Activated B cell treated with CpG ODN at 0.5 μM for 24 hours (primary cell): ENCODE results near the gene SLC6A6. TPM values are rescaled to one million over a fixed set of nuclear protein-coding genes. Genes with fewer than 3 reads are reported as not detected.

Experiments used
- ATAC-seq: fragments of 200-7000 bp; cut with Tn5 transposase; one replicate; pipeline ENCODE4 v1.10.0; 2021; ENCODE audit warnings: low read depth, mild to moderate bottlenecking, moderate library complexity
- CTCF ChIA-PET: fragments of 350-600 bp; sonication (Branson Sonifier 250); formaldehyde crosslinking; loops from one replicate; lab custom pipeline; 2021; ENCODE audit warnings: antibody characterized with exemption; lab: Charles Lee
- POLR2A ChIA-PET: fragments of 350-600 bp; sonication (Branson Sonifier 250); formaldehyde crosslinking; loops from one replicate; lab custom pipeline; 2021; ENCODE audit warnings: antibody characterized with exemption; lab: Charles Lee
- DNase-seq: peaks from one replicate; pipeline ENCODE4 v3.0.0; 2022
- H3K27ac Mint-ChIP-seq: one replicate; pipeline ENCODE4 v1.8.0; 2020; ENCODE audit warnings: mixed read lengths
- H3K27me3 Mint-ChIP-seq: one replicate; pipeline ENCODE4 v1.8.0; 2021; ENCODE audit warnings: mixed read lengths
- H3K36me3 Mint-ChIP-seq: one replicate; pipeline ENCODE4 v1.8.0; 2021; ENCODE audit warnings: low read depth, mixed read lengths
- H3K4me1 Mint-ChIP-seq: one replicate; pipeline ENCODE4 v1.8.0; 2021; ENCODE audit warnings: mixed read lengths
- H3K4me3 Mint-ChIP-seq: one replicate; pipeline ENCODE4 v1.8.0; 2020; ENCODE audit warnings: mild to moderate bottlenecking, mixed read lengths
- H3K9me3 Mint-ChIP-seq: one replicate; pipeline ENCODE4 v1.8.0; 2020; ENCODE audit warnings: mixed read lengths
- CTCF ChIP-seq: fragments of 200-600 bp; IDR thresholded peaks from one replicate; pipeline ENCODE4 v1.8.0; 2022; ENCODE audit warnings: antibody characterized with exemption, mild to moderate bottlenecking
- intact Hi-C: fragments of 100-400 bp; cut with micrococcal nuclease; formaldehyde crosslinking; loops from one replicate; pipeline ENCODE4 v1.15.1; 2024
- total RNA-seq: library from RNA; stranded (reverse); gene quantifications from 2 replicates; pipeline ENCODE4 v1.2.3, GENCODE V29; 2022

The SLC6A6 gene
- total RNA-seq, 1 donor from 2014 or later, result 67.3 TPM

GRCh38 chr3:14404186-14404585 is 1.8 kb downstream of the SLC6A6 start:
- POLR2A ChIA-PET, result interaction anchor here (1.2 to 16.3 kb wide), 2 partner anchors 24 to 225 kb away, joined by 3 to 377 read pairs; partner anchors contain the start of gene LSM3
- peak overlapping the region; percentile 94 for H3K4me3 Mint-ChIP-seq
- peaks cover 30% of the 10 kb centered on the region for H3K36me3 Mint-ChIP-seq
- peaks cover 65% of the 10 kb centered on the region for H3K4me1 Mint-ChIP-seq
- CTCF ChIA-PET, result interaction anchor here (0.8 to 3.0 kb wide), 5 partner anchors 17 to 57 kb away, joined by 3 to 22 read pairs (median 4); no protein-coding TSS in a partner anchor
- no peaks in the 10 kb centered on the region for H3K27me3 Mint-ChIP-seq
- no peak for TF ChIP-seq CTCF
- ATAC-seq, result no peak
- DNase-seq, result no peak
- intact Hi-C loops, result loop anchor here (5.0 kb wide), 1 partner anchor 507 kb away; no protein-coding TSS in a partner anchor
- no peaks in the 10 kb centered on the region for H3K9me3 Mint-ChIP-seq
- H3K27ac Mint-ChIP-seq, result peak overlapping the region; percentile 59

- Mint-ChIP-seq H3K4me3 (peak overlapping the region; percentile 94), H3K27me3 (no peaks in the 10 kb centered on the region), H3K27ac (peak overlapping the region; percentile 56), H3K4me1 (peaks cover 70% of the 10 kb centered on the region), H3K36me3 (peaks cover 32% of the 10 kb centered on the region), H3K9me3 (no peaks in the 10 kb centered on the region)
- intact Hi-C loops, result loop anchor here (5.0 kb wide), 1 partner anchor 507 kb away; no protein-coding TSS in a partner anchor
- CTCF ChIA-PET, result interaction anchor here (0.8 to 2.1 kb wide), 3 partner anchors 19 to 27 kb away, joined by 3 to 5 read pairs (median 4); no protein-coding TSS in a partner anchor
- POLR2A ChIA-PET, result interaction anchor here (1.2 to 16.3 kb wide), 2 partner anchors 23 to 226 kb away, joined by 3 to 377 read pairs; partner anchors contain the start of gene LSM3
- no peak for TF ChIP-seq CTCF
- no peak for ATAC-seq
- DNase-seq, result no peak
These were observed 2.4 kb downstream of the SLC6A6 start for GRCh38 chr3:14404631-14405359.

- H3K9me3 Mint-ChIP-seq, result no peaks in the 10 kb centered on the region
- no peak for ATAC-seq
- intact Hi-C loops, result no loop called here
- H3K4me3 Mint-ChIP-seq, result peak overlapping the region; percentile 94
- POLR2A ChIA-PET, result interaction anchor here (16.3 kb wide), 1 partner anchor 22 kb away, joined by 377 read pairs; no protein-coding TSS in a partner anchor
- CTCF ChIA-PET, result interaction anchor here (1.7 to 2.1 kb wide), 2 partner anchors 20 to 26 kb away, joined by 4 to 5 read pairs; no protein-coding TSS in a partner anchor
- H3K36me3 Mint-ChIP-seq, result peaks cover 37% of the 10 kb centered on the region
- no peak for DNase-seq
- H3K4me1 Mint-ChIP-seq, result peaks cover 75% of the 10 kb centered on the region
- no peak for TF ChIP-seq CTCF
- H3K27me3 Mint-ChIP-seq, result no peaks in the 10 kb centered on the region
- peak overlapping the region; percentile 56 for H3K27ac Mint-ChIP-seq
These were observed 3.2 kb downstream of the SLC6A6 start for GRCh38 chr3:14405360-14406238.

- DNase-seq (no peak), ATAC-seq (no peak)
- H3K4me1 Mint-ChIP-seq, result peaks cover 77% of the 10 kb centered on the region
- ChIA-PET CTCF (no interaction called here), POLR2A (interaction anchor here (16.3 kb wide), 1 partner anchor 21 kb away, joined by 377 read pairs; no protein-coding TSS in a partner anchor)
- TF ChIP-seq CTCF, result no peak
- H3K4me3 Mint-ChIP-seq, result no peak overlapping the region
- H3K36me3 Mint-ChIP-seq, result peaks cover 44% of the 10 kb centered on the region
- H3K27ac Mint-ChIP-seq, result peak overlapping the region; percentile 50
- intact Hi-C loops, result no loop called here
- no peaks in the 10 kb centered on the region for H3K27me3 Mint-ChIP-seq
- H3K9me3 Mint-ChIP-seq, result no peaks in the 10 kb centered on the region
These were observed 3.9 kb downstream of the SLC6A6 start for GRCh38 chr3:14406336-14406735.
